Medulla oblongata (tissue), 1 donor: ENCODE data around the gene GALNT9.
"Not testable (repeated sequence)": the region's sequence is repeated elsewhere in the genome, so short reads cannot be mapped to it uniquely, and the experiment has no call there.

ENCODE experiments used
- DNase-seq: peaks from one replicate; pipeline ENCODE4 v3.0.0-alpha.2; 2015; ENCODE audit errors: extremely low spot score

GALNT9 gene

DNA sequence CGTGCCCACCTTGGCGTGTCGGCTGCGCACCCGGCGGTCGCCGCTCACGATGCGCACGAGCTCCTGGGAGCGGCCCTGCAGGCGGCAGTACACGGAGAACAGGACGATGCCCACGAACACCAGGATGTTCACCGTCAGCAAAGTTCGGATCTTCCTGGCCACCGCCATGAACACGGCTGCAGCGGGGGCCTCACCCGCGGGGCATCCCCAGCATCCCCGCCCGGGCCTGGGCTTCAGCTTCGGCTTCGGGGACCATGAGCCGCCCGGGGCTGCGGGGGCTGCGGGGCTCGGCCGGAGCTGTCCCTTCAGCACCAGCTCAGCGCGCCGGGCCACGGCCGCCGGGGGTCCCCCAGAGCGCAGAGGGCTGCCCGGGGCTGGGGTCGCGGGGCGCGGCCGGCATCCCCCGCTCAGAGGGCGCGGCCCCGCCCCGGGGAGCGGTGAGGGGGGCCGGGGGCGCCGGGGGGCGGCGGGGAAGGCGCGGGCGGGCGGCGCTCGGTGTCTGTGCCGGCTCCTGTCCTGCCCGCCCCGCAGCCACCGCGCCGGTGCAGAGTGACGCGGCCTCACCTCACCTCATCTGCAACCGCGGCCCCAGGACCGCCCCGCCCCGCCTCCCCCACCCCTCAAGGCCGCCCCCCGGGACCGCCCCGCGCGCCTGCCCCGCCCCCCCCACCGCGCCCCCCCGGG lies at the start of gene GALNT9:
TSS of gene GALNT9 (minus strand) at position 554 of the 684 bp plus-strand sequence. CDS start at position 168, 386 bp downstream.
- no peak for DNase-seq

DNA sequence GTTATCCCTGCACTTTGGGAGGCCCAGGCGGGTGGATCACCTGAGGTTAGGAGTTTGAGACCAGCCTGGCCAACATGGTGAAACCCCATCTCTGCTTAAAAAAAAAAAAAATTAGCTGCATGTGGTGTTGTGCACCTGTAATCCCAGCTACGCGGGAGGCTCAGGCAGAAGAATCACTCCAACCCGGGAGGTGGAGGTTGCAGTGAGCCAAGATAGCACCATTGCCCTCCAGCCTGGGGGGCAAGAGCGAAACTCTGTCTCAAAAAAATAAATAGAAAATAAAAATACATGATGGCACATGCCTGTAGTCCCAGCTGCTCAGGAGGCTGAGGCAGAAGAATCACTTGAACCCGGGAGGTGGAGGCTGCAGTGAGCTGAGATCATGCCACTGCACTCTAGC lies 49.7 kb upstream of the GALNT9 start:
- DNase-seq: not testable (repeated sequence)

DNA sequence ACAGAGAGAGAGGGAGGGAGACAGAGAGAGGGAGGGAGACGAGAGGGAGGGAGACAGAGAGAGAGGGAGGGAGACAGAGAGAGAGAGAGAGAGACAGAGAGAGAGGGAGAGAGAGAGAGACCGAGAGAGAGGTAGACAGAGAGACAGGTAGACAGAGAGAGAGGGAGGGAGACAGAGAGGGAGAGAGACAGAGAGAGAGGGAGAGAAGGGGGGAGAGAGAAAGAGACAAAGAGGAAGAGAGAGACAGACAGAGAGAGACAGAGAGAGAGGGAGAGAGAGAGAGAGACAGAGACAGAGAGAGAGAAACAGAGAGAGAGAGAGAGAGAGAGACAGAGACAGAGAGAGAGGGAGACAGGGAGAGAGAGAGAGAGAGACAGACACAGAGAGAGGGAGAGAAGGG lies 47.8 kb upstream of the GALNT9 start:
- DNase-seq: no peak

DNA sequence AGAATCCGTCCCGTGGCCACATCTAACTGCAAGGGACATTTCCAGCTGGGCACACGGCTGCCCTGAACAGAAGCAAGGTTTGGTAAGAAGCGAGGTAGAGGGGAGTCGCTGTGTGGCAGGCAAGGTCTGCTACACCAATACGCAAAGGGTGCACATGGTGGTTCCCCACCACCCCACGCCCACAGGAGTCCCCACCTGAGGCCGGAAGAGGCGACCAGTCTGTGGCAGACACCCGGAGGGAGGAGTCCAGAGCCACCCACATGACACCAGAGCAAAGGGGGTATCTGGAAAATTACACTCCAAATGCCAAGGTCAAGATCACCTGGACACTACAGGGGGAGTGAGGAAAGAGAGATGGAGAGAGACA lies 47.1 kb upstream of the GALNT9 start:
- DNase-seq: no peak

DNA sequence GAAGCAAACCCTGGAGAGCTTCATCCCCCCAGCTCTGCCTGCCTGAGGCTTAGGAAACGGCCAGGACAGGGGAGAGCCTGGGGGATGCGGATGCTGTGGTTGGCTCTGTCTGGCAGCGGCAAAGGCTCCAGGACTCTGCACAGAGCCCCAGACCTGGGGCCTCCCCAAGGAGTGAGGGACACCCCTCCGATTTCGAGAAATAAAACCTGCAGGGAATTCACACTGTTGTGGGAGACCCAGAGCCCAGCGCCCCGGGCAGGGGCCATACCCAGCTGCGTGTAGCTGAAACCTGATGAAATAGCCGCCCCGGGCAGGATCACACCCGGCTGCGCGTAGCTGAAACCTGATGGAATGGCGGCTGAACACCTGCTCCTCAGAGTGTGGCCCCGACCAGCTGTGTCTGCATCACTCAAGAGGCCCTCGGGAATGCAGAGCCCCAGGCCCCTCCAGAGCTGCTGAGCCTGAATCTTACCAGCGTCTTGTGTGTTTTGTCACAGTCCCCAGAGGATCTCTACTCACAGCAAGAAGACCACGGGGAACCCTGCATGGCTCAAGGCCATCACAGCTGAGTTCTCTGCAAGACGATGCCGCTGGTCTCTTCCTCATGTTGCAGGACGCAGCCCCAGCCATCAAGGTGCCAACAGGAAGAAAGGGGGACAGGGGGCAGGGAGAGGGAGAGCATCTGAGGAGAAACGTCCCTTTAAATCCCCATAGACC lies 46.5 kb upstream of the GALNT9 start:
- no peak for DNase-seq

DNA sequence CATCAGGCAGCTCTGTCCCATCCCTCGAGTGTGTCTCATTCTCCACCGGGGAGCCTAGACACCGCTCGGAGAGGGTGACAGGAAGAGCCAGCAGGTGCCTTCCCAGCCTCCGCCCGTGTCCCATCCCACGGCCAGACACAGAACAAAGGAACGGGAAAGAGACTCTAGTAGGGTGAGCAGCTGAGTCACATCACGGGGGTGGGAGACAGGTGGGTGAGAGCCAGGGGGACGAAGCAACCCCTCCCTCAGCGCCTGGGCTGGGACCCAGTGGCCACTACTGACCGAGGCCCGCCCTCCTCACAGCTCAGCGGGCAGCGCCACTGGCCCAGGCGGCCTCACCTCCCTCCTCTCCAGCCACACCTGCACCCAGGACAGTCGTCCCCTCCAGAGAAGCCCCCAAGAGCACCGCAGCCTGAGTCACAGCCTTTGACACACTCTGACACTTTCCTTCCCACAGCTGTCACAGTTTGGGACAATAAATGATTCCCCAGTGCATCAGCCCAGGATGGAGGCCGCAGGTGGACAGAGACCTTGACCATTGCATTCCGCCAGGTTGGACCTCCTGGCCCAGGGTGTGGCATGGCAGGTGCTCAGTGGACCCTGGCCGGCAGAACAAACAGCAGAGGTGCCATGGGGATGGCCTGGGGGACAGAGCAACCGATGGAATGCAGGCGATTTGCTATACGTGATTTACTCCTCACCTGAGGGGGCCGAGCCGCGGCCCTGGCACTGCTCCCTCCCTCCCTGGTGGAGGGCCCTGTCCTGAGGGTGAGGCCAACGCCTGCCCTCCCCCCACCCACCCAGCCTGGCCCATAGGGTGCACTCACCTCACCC lies 45.4 kb upstream of the GALNT9 start:
- DNase-seq: no peak

DNA sequence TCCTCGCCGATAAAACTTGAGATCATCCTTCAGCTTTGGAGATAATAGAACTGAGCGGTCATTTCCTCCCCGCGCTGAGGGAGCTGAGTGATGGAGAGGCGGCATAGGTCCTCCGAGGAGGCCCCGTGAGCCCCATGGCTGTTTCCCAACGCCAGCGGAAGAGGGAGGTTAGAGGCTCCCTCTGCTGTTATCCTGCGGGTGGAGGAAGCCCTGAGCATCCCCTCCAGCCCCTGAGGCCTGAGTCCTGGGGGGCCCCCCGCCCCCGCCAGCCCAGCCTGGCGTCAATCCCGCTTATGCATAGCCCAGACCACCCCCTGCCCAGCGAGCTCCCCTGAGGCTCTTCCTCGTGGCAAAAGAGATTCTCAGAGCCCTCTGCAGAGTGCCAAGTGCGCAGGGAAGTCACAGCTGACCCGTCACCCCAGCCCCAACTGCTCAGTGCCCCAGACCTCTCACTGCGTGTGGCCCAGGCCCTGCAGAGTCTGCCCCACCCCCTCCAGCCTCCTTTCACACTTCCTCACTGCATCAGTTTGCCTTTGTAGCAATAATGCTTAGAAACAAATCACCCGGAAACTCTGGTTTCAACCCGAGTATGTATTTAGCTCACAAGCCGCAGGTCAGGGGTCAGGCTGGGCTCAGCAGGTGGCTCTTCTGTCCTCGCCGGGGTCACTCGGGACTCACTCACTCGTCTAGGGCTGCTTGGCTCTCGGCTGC lies 44.7 kb upstream of the GALNT9 start:
- no peak for DNase-seq

DNA sequence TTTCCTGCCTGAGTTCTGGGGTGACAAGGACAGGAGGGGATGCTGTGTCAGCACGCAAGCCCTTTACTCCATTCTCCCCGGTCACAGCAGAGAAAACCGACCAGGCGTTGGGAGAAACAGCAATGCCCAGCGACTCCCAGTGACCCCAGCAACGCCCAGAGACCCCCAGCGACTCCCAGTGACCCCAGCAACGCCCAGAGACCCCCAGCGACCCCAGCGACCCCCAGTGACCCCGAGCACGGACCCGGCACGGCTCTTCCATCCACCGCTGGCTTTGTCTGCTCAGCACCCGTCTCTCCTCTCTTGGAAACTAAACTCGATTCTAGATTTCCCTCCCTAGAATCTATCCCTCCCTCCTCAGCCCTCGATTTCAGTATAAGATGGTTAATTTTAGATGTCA lies 38.5 kb upstream of the GALNT9 start:
- no peak for DNase-seq

DNA sequence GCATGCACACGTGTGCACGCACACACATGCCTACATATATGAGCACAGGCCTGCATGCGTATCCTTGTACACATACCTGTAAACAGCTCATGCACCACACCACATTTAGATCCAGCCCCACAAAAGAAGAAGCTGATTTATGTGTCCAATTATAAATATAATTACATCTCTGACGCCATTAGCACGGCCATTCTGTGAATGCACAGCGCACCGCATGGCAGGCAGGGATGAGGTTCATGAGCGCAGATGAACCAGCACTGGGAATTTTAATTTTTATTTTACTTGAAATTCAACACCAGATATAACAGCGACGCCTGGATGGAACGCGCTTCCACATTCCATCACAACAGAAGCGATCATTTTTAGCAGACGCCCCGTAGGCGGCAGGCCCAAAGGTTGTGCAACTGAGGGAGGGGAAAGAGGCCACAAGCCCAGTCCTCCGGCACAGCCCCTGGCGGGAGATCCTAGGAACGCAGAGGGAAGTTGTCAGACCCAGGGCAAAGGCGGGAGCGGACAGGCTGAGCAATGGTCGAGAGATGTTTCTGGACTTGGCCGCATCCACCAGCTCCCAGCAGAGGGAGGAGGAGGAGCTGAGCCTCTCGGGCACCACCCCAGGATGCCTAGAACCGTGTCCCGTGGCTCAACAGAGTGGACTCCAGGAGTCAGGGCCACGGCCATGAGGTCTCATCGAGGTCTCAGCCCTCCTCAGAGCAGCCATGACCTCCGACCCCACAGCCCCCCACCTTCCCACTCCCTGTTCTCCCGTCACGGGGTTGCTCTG lies 37.9 kb upstream of the GALNT9 start:
- no peak for DNase-seq

DNA sequence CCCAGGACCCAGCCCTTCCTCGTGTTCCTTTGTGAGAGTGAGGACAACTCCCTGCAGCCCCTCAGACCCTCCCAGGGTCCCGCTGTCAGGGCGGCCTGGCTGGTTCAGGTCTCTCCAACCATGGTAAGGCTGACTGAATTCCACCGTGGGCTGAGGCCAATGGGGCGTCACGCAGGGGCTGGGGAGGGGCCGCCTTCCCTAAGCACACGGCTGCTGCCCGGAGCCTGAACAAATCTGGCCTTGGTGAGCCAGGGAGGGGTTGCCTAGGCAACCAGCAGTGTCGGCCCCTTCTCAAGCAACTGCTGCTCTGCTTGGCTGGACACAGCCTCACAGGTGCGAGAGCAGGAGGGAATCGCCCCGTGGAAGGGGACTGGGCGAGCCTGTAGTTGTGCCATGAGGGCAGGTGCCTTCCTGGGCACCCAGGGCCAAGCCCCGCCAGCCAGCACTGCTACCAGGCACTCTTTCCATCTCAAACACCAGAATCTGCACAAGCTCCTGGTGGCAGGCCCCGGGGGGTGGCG lies 37.0 kb upstream of the GALNT9 start:
- DNase-seq: no peak

DNA sequence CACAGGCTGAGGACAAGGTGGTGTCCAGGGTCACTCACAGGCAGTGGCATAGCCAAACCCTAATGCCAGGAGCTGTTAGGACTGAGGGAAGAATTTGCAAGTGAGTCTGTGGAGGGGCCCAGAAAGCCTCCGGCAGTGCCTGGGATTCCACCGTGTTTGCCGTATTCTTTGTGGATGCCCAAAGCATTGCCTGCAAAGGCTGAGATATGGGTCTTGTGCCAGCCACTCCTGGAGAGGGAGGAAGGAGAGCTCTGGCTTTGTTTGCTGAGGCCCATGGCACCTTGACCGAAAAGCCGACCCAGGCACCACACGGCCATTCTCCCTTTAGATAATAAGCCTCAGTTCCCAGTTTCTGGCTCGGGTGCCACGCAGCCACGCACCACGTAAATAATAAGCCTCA lies 35.8 kb upstream of the GALNT9 start:
- no peak for DNase-seq

DNA sequence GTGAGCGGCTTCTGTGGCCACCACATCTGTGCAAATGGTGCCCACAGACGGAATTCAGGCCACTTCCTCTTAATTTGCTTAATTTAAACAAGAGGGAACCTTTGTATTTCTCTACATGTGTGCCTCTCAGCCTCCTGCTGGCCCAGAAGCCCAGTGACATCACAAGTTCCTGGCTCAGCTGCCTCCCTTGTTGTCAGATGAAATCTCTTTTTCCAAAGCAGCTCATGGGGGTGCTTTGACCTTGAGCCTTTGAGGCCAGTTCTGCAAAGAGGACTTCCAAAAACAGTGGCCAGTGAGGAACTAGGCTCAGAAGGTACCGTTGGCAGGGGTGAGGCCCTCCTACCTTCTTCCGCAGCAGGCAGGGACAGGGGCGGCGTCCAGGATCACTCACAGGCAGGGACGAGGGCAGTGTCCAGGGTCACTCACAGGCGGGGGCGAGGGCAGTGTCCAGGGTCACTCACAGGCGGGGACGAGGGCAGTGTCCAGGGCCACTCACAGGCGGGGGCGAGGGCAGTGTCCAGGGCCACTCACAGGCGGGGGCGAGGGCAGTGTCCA lies 35.0 kb upstream of the GALNT9 start:
- DNase-seq: no peak

DNA sequence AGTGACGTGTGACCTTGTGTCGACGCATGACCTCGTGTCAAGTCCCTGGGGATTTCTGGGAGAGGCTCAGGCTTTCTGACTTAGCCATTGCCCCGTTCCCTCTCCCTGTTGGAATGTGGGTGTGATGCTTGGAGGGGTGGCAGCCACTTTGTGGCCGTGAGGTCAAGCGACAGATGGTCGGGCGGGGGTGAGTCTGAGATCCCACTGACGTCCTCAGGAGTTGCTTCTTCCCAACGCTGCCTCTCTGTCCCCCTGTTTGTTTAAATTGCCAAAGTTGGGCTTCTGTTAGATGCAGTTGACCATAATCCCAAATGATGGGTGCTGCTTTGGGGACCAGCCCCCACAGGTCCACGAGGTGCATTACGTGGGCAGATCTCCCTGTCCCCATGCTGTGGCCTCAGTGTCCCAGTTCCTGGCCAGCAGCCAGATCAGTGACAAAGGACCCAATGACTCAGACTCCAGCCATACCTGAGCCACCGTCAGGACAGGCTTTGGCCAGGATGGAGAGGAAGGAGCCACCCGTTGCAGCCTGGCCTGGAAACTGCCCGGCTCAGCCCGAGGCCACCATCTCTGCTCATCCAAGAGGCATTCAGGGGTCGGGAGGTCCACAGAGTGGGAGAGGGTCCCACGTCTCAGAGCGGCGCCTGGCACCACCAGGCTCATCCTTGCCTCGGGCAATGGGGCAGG lies 34.4 kb upstream of the GALNT9 start:
- no peak for DNase-seq

DNA sequence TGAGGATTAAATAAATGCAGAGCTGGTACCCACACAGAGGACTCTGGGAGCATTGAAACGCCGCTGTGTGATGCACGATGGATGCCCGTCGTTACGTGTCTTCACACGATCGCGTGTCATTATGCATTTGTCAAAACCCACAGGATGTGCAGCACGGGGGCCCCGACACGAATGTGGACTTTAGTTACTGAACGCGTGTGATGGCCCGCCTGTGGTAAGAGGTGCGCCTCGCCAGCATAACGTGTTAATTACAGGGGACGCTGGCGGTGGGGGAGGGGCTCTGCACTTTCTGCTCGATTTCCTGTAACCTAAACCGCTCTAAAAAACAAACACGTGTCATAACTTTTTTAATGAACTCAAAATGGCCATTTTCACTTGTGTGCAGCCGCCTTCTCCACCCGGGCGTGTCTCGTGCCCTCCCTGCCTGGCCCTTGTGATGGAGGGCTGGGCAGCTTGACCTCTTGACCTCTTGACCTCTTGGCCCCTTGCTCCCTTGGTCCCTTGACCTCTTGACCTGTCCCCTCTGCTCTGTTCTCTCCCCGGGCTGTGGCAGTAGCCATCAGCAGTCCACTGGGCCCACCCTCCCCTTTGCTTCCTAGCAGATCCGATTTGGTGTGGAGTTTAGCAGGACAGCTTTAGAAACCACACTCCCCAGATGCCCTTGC lies 33.7 kb upstream of the GALNT9 start:
- no peak for DNase-seq

DNA sequence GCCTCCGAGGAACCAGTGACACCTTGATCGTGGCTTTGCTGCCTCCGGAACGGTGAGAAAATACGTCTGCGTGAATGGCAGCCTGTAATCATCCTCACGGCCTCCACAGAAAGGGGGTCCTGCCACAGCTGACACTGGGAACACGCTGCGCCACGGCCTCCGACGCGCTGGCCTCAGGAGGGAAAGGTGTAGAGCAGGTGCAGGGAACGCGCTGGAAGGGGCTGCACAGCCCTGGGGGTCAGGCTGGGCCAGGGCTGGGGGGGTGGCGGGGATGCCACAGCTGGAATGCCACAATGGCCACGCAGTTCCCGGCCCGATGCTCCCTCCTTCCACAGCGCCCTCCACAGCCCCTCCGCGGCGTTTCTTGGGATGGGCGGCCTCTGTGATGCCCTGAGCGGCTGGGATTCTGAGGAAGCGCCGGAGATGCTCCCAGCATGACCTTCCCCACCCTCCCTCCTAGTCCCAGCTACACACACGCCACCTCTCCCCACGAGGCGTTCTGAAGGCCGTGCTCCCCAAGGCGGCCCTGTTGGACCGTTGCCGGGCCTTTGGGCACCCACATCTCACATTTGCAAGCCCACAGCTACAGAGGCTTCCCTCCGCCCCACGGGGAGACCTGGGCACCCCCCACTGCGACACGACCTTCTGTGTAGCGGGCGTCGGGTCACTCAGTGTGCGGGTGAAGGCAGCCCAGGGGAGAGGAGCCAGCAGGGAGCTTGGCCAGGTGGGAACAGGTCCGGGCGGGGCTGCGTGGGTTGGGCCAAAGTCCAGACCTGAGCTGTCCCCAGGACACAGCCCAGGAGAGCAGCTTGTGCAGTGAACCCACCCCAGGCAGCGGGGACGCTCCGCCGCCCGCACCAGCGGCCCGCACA lies 31.8 kb upstream of the GALNT9 start:
- no peak for DNase-seq

DNA sequence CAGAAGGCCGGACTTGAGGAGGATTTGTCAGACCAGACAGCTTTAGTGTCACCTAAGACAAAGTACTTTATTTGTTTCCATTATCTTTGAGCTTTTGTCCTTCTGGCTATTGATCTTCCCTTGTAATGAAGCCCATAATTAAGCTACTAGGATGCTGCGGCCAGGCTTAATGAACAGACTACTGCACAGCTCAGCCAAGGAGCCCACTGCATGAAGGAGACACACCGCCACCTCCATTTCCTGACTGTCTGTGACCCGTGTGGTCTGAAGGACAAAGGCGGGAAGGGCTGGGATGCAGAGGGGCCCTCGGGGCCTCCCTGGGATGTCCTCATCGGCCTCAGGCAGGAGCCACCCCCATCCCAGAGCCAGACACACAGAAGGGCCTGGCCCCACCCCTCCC lies 31.0 kb upstream of the GALNT9 start:
- no peak for DNase-seq

DNA sequence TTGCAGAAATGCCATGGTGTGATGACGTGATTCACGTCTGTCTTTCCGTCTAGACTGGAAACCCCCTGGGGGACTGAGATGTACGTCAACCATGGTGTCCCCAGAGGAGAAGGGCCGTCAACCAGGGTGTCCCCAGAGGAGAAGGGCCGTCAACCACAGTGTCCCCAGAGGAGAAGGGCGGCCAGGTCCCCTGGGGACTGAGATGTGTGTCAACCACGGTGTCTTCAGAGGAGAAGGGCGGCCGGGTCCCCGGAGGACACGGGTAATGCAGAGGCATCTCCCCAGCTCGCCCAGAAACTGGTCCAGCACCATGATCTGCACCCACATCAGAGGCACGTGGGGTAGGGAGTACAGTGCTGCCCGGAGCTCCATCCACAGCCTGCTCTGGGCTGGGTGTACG lies 30.6 kb upstream of the GALNT9 start:
- no peak for DNase-seq

DNA sequence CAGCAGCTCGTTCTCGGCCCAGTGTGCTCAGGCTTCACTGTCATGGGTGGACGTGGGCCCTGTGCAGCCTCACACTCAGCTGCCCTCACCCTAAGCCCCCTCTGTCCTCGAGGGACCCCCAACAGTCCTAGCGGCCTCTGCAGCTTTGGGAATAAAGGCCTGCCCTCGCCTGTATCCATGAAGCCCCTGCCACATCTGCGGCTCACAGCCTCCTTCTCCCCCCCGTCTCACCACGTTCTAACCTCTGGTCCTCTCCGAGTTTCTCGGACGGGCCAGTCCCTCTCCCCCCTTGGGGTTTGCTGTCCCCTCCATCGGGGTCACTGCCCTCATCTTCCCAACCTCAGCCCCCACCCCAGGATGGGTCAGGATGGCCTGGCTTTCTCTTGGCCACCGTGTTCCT lies 30.2 kb upstream of the GALNT9 start:
- no peak for DNase-seq
